ENCODE results near the gene NOTCH1.

The NOTCH1 gene

GRCh38 chr9:136544548-136544963 is 1.3 kb downstream of the NOTCH1 start:
- peak; percentile 67 to 70 for DNase-seq

GRCh38 chr9:136543830-136544547 is 1.9 kb downstream of the NOTCH1 start:
- no peak for DNase-seq

DNA sequence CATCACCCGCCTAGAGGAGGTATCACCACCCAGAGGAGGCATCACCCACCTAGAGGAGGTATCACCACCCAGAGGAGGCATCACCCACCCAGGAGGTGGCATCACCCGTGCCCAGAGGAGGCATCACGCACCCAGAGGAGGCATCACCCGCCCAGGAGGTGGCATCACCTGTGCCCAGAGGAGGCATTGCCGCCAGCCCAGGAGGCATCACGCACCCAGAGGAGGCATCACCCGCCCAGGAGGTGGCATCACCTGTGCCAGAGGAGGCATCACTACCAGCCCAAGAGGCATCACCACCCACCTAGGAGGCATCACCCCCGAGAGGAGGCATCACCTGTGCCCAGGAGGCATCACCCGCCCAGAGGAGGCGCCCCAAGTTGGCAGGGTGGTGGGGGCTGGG is 2.6 kb downstream of the NOTCH1 start:
- no peak for DNase-seq

DNA sequence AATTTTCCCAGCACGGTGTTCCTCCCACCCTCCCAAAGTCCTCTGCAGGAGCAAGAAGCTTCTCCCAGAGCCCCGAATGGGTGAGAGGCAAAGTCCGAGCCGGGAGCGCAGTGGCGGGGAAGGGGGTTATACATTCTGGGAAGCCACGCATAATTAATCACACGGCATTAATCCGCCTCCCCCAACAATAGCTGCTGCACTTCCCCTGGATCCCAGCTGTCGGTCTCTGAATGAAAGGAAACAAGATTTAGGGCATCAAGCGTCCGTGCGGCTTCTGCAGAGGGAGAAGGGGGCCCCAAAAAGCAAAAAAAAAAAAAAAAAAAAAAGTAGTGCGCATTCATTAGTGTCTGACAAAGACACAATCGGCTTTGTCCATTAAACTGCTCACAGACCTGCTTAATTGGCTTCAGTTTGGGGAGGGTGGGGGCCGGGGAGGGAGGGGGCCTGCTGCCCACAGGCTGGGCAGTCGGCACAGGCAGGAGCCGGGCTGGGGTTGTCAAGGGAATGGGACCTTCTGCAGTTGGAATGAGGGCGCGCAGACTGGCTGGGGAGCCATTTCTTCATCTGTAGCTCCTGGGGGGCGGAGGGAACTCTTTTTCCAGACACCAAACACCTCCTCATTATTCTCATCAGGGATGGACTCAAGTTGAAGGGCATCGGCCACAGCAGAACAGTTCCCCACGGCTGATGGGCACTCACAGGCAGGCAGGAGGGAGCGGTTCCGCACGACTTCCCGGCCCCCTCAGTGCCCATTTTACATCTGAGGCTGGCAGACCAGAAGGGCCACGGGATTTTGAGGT is 3.4 kb downstream of the NOTCH1 start:
- DNase-seq, result no peak

DNA sequence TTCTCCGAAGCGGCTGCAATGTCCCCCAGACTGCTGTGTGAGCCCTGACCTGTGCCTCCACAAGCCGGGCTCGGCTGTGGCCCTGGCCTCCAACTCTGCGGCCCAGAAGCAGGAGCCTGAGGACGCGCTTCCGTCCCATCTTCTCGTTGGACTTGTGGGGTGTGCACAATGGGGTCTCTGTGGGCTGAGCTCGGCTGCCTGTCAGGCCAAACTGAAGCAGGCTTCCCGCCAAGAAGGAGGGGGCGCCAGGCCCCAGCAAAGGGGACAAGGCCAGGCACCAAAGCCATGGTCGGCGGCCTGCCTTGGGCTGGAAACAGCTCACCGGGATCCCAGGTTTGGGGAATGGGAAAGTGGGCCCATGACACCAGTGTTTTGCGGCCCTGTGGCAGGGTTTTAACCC is 4.1 kb downstream of the NOTCH1 start:
- no peak for DNase-seq

DNA sequence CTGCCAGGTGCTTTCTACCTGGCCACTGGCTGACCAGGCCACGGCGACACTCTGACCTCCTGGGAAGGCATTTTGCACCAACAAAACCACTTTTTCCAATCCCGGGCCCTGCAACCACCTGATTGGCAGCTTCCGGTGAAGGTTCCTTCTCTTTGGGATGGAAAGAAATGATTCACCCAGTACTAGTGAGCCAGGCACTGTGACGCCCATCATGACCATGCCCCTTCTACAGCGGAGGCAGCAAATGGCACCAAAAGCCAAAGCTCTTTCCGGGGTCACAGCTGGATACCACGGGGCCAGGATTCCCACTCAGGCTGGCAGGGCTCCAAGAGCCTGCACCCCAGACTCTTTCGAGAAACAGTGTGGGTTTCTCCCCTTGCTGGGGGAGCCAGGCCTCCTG is 4.7 kb downstream of the NOTCH1 start:
- DNase-seq, result no peak

- DNase-seq, result peak; percentile 88 to 94
Observed at GRCh38 chr9:136539427-136540421, 6.1 kb downstream of the NOTCH1 start.

DNA sequence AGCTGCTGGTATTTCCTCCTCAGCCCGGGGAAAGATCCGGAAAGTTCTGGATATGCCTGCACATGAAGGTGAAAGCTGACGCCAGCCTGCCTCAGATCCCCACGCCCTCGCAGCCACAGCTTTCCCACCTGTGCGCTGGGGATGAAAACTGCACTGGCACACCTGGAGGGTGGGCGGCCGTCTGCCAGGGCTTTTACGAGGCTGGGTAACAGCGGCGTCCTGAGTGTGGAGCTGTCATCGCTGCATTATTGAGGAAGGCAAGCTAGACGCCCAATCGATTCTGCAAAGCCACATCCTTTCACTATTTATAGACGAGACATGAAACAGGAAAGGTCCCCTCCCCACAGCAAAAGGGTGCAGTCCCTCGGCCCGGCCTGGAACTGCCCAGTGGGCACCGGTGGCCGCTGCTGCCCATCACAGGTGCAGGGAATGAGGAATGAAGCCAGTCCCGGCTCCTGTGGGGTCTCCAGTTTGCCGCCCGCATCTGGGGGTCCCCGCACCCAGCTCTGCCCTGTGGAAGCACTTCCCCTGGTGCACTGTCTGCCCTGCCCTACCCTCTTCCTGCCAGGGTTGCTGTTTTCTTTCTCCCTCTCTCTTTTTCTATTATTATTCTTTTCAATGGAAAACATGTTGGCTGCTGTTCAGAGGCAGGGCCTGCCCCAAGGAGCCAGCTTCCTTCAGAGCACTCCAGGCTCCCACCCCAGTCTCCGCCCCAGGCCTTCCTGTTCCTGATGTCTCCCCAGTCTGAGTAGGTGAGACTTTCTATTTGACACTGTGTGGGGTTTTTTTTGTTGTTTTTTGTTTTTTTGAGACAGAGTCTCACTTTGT is 7.0 kb downstream of the NOTCH1 start:
- peak; percentile 41 to 57 for DNase-seq

- no peak for DNase-seq
Observed at GRCh38 chr9:136537896-136538598, 7.8 kb downstream of the NOTCH1 start.

GRCh38 chr9:136537411-136537810 is 8.4 kb downstream of the NOTCH1 start:
- no peak for DNase-seq

GRCh38 chr9:136536721-136537241 is 9.1 kb downstream of the NOTCH1 start:
- no peak for DNase-seq

DNA sequence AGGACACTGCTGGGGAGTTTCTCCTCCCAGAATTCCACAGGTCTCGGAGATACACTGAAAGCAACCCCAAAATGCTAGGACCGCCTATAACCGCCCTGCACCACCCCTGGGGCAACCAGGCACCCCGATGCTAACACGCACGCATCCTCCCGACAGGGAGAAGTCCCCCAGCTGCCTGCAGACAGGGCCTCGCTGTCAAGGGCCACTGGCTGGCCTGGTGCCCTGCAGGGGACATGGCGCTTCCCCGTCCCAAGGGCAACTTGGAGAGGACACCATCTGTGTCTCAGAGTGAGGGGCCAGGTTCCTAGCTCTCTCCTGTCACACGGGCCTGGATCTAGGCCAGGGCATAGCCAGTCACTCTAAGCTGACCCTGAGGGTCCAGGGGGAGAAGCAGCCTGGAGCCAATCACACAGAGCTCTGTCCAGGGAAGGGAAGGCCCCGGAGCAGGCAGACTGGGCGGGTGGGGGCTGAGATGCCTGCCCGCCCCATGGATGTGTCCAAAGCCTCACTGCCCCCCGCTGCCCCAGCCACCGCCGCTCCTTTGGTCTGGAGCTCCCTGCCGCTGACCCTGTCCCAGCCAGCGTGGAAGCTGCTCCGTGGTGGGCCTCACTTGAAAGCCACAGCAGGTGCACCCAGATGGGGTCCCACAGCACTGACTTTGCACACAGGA is 9.7 kb downstream of the NOTCH1 start:
- no peak for DNase-seq

- DNase-seq, result no peak
Observed at GRCh38 chr9:136535070-136535469, 10.8 kb downstream of the NOTCH1 start.

DNA sequence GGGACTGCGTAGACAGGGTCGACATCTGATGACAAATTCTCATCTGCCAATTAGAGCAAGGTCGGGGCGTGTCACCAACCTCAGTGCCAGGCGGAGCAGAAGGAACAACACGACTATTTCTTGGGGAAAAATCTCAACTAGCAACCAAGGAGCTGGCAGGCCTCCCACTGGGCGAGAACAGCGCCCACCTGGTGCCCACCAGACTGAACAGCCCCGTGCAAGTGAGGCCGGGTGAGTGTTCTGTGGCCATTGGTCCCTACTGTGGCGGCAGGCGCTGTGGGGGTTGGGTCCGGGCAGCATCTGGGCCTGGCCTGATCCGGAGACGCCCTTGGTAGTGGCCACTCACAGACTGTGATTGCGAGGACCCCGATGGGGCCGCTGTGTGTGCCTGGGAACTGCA is 11.5 kb downstream of the NOTCH1 start:
- DNase-seq, result no peak

DNA sequence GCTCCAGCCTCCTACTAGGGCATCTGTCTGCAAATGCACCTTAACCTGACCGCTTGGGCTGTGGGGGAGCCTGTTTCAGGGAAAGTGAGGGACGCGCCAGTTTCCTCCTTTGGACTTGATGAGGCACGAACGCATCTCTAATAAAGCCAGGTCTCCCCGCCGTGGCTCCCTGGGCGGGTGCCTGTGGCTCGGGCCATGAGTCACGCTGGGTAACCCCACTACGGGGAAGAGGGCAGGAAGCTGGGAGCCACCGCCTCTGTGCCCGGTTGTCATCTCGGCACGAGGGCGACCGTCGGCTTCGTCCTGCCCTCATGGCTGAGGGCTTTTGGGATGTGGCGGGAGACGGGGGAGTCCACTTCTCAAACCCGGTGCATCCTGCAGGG is 12.1 kb downstream of the NOTCH1 start:
- DNase-seq, result peak; percentile 71 to 83

GRCh38 chr9:136532799-136533774 is 12.8 kb downstream of the NOTCH1 start:
- peak; percentile 55 to 75 for DNase-seq

GRCh38 chr9:136531904-136532798 is 13.7 kb downstream of the NOTCH1 start:
- peak in 1 of 2 experiments; percentile 20 for DNase-seq

DNA sequence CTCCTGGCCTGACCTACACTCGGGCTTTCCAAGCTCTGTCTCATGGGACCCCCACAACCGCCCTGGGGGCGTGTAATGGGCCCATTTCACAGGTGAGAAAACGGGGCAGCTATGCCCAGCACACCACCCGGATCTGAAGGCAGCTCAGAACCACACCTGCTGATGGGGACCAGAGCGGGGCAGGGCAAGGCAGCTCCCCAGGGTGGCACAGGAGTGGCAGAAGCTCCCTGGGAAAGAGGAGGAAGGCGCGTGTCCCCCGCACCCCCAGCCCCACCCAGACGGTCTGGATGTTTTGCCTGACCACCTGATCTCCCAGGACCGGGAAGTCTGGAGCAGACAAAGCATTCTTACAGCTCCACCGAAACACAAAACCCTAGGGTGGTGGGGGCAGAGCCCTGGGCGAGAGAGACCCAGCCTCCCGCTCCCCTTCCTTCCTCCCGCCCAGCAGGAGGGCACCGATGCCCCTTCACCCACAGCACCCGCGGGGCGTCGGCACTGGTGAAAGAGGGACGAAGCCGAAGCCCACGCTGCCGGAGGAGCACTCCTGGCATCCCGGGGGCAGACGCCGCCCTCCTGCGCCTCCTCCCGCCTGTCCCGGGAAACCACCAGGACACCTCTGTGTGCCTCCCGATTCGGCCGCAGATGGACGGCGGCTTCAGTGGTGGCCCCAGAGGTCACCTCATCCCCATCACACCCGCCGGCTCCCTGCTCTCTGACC is 14.5 kb downstream of the NOTCH1 start:
- no peak for DNase-seq

Measured in stimulated activated CD4-positive, alpha-beta T cell treated with anti-CD3 and anti-CD28 coated beads, Interleukin-4, amount 100 ng/mL, for 4 hours (primary cell).